NK-92 (cell line): ENCODE results near the gene FRG2C.
"Not testable (repeated sequence)": the region's sequence is repeated elsewhere in the genome, so short reads cannot be mapped to it uniquely, and the experiment has no call there.

ENCODE experiments used
- DNase-seq: peaks from one replicate; lab custom pipeline; 2025; ENCODE audit not compliant: unreplicated experiment; lab: John Stamatoyannopoulos, UW

The FRG2C gene

DNA sequence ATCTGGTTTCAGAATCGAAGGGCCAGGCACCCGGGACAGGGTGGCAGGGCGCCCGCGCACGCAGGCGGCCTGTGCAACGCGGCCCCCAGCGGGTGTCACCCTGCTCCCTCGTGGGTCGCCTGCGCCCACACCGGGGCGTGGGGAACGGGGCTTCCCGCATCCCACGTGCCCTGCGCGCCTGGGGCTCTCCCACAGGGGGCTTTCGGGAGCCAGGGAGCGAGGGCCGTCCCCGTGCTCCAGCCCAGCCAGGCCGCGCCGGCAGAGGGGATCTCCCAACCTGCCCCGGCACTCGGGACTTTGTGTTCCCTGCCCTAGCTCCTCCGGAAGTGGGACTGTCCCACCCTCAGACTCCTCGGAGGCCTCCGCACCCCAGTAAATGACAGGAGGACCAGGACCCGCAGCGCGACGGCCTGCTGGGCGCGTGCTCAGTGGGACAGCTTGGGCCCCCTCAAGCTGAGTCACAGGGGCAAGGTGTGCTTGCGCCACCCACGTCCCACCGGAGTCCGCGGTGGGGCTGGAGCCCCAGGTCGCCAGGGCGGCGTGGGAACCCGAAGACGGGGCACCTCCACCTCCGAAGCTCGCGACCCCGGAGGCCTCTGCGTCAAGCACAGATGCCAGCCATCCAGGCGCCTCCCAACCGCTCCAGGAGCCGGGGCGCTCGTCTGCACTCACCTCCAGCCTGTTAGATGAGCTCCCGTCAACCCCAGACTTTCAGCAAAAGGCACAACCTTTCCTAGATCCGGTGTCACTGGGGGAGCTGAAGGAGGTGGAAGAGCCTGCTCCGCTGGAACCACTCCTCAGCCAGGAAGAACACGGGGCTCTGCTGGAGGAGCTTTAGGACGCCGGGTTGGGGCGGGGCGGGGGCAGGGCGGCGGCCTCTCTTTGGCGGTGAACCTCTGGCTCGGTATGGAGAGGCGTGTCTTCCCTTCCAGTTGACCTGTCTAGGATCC is 5.5 kb downstream of the FRG2C start:
- DNase-seq = not testable (repeated sequence)

DNA sequence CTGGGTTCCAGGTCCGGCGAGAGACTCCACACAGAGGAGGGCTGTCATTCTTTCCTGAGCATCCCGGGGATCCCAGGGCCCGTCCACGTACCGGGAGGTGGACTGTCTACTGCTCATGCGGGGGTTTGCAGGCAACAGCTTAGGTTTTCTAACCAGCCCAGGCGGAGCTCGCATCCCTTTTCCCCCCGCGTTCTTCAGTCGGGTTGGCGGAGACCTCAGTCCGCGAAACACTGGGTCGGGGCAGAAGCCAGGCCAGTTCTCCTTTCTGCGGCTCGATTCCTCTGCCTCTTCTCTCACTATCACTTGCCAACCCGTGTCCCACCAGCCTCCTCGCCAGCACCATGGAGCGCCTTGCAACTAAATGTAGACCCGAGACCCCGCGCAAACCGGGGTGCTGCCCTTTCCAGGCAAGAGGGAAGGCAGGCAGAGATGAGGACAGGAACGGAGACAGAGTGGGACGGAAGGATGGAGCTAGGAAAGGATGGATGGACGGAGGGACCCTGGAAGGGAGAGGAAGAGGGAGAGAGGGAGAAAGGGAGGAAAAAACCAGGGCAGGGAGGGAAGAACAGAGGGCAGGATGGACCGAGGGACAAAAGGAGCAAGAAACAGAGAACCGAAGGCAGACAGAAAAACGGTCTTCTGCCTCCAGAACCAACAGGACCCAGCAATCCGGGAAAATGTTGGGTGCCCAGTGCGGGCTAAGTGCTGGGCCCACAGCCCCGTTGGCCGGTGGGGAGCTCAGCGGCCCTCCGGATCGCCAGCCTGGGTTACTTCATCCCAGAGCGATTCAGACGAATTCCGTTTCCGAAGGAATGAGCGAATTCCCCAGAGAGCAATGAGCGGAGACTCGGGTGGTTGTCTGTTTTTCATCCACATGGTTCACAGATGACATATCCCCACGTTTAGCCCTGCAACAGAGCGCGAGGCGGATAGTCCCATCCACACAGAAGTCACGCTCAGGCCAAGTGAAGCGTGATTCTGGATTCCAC is 6.5 kb downstream of the FRG2C start:
- not testable (repeated sequence) for DNase-seq

DNA sequence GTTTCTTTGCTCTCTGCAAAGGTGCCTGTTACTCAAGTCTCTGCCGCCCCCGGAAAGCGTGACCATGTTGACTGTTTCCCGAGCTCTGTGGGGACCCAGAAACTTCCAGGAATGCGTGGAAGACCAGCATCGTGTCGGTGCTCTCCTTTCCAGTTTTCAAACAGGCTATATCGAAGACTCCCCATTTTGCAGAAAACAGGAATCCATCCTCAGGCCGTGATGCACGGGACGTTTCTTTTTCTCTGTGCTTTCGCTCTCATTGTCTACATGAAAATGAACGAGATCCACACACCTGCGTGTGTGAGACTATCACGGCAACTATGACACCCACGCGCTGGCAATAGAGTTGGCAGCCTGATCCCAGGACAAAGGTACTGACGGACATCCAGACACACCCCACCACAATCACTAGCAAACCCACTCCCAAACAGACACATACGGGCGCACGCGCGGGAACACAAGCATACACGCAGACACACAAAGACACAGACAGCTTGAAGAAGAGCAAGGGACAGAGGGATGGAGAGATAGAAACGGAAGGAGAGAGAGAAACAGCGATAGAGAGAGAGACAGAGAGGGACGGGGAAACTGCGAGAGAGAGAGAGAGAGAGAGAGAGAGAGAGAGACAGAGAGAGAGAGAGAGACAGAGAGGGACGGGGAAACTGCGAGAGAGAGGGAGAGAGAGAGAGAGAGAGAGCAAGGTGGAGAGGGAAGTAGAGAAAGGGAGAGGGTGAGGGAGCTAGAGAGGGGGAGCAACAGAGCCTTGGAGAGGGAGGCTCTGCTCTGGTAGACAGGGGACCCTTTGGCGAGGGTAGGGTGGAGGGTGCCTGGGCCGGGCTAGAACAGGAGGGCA is 7.4 kb downstream of the FRG2C start:
- not testable (repeated sequence) for DNase-seq

DNA sequence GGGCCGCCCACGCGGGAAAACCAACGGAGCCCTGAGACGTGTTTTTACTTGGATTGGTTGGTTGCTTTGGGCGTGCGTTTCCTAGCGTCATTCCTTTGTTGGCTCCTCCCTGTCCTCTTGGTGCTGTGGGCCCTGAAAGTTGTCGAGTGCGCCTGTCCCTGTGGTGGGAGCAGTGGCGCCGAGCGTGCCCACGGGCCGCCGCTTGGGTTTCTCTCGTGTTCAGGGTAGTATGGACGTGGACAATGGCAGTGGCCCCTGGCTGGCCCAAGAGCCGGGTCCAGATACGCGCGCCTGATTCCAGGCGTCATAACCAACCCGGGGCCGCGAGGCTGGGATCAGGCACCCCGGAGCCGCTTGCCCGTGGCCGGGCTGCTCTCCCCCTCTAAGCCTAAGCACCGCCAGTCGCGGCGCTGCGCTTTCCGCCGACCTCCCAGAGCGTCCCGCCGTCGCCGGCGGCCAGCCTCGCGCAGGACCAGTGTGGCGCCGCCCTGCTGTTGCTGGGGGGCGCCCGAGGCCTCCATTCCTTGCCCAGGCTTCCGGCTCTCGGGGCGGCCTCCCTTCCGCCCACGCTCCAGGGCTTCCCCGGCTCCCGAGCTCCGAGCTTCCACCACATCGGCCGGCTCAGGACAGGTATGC is 8.1 kb downstream of the FRG2C start:
- not testable (repeated sequence) for DNase-seq

DNA sequence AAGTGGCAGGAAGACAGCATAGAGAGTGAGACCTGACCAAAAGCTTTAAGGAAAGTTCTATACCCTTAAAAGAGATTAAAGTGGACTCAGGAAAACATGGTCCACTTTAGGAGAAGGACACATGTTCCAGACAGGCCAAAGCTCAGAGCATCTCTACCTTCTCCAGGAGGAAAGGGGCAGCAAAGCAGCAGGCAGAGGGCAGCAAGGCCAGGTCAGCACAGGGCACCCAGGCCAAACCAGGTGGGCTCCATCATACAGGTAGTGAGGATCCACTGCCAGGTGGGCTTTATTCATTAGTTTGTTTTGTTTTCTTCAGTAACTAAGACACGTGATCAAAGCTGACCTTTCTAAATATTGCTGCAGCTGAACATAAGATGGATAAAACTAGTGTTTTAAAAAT is 19.8 kb downstream of the FRG2C start:
- not testable (repeated sequence) for DNase-seq

DNA sequence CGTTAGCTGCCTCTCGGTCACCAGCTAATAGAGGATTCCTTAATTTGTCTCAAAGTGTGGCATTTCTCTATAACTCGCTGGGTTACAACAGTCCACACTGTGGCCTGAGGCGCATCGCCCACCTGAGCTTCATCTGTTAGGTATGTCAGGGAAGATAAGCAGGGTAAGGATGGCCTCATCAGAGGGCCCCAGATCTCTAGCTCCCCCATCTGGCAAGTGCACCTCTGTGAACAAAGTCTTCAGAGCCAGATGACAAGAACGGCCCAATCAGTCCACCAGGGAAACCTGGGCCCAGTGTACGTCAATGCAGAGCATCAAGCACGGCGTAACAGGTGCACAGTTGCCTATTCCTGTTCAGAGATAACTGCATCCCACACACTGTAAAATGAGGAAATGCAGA is 23.2 kb downstream of the FRG2C start:
- no peak for DNase-seq

DNA sequence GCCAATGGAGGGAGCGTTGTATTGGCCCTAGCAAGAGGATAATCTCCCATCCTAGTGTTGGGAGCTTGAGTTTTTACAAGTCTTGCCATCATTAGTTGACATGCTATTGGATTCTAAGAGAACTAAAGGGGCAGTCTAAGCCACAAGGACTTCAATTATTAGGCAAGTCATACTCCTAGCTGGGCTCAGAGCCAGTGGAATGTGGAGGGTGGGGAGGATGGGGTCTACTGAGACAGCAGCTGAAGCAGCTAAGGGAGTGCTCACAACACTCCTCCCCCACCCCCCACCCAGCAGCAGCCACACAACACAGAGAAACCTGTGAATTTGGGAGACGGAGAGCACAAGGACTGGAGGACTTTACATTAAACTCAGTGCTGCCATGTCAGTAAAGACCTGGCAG is 27.9 kb downstream of the FRG2C start:
- no peak for DNase-seq
